Lung (tissue), 12 donors: ENCODE results near the gene EPS8. TPM values are rescaled to one million over a fixed set of nuclear protein-coding genes. Genes with fewer than 3 reads are reported as not detected.

Experiments used
- ATAC-seq: fragments of 200-7000 bp; cut with Tn5 transposase; one replicate; pipeline ENCODE4 v1.9.1; 2020; ENCODE audit warnings: moderate number of reproducible peaks; ENCODE audit not compliant: insufficient read depth, low FRiP score
- DNase-seq, 3 donors: peaks; one replicate each; pipeline ENCODE4 v3.0.0-alpha.2; 2013 to 2017
- H3K27ac ChIP-seq, 2 donors: one replicate each; pipeline ENCODE4 v1.5.1; 2013; ENCODE audit warnings: mild to moderate bottlenecking in 2 of 2, moderate library complexity in 2 of 2, control low read depth in 1 of 2, inconsistent platforms in 1 of 2, low read depth in 1 of 2, low read length in 1 of 2
- H3K27me3 ChIP-seq, 3 donors: one replicate each; pipeline ENCODE4 v1.5.1; 2013; ENCODE audit warnings: low read length in 2 of 3; ENCODE audit not compliant: control insufficient read depth in 3 of 3, insufficient read depth in 3 of 3
- H3K36me3 ChIP-seq, 4 donors: one replicate each; pipeline ENCODE4 v1.5.1; 2013; ENCODE audit warnings: low read length in 4 of 4, mild to moderate bottlenecking in 1 of 4, moderate library complexity in 1 of 4; ENCODE audit not compliant: control insufficient read depth in 4 of 4, insufficient read depth in 4 of 4
- H3K4me1 ChIP-seq, 5 donors: one replicate each; pipeline ENCODE4 v1.5.1; 2013; ENCODE audit warnings: low read length in 5 of 5, mild to moderate bottlenecking in 2 of 5, moderate library complexity in 1 of 5; ENCODE audit not compliant: control insufficient read depth in 5 of 5, insufficient read depth in 5 of 5
- H3K4me3 ChIP-seq: one replicate; pipeline ENCODE4 v1.5.1; 2013; ENCODE audit warnings: mild to moderate bottlenecking, control low read depth, moderate library complexity
- H3K9ac ChIP-seq, 2 donors: one replicate each; pipeline ENCODE4 v1.5.1; 2013; ENCODE audit warnings: low read length in 2 of 2, control low read depth in 1 of 2; ENCODE audit not compliant: insufficient read depth in 1 of 2
- H3K9me3 ChIP-seq, 4 donors: one replicate each; pipeline ENCODE4 v1.5.1; 2013; ENCODE audit warnings: low read length in 3 of 4, mild to moderate bottlenecking in 1 of 4, moderate library complexity in 1 of 4; ENCODE audit not compliant: control insufficient read depth in 4 of 4, insufficient read depth in 3 of 4
- WGBS, 2 donors: extraction: QIAGEN DNeasy Blood & Tissue Kit; methylation state at CpG; one replicate each; pipeline ENCODE4 v1.1.7; 2013; 5-methylcytosine and 5-hydroxymethylcytosine counted together
- polyA plus RNA-seq, 2 donors: library from polyadenylated mRNA; stranded (reverse); fragments of 200-250 nt; gene quantifications; one replicate each; pipeline ENCODE4 v1.2.1, GENCODE V29; 2013
- total RNA-seq, 2 donors: library from RNA; depleted of rRNA in 1 of 2; stranded (reverse); fragments of >200 nt in 1 of 2; gene quantifications; one replicate each; pipeline ENCODE4 v1.2.1, GENCODE V29; 2014 to 2021
- TF ChIP-seq, protein P1 (sequence below): IDR thresholded peaks from 2 replicates; pipeline ENCODE4 v1.5.1; 2012; ENCODE audit warnings: mild to moderate bottlenecking; ENCODE audit errors: control extremely low read depth, extremely low read depth
- donor health status: control.
- donor health status: control.
- donor health status: Bipolar disorder and iron deficiency.
- donor health status: healthy.
- donor health status: DM: yes; HTN: yes; CAD: no.

The EPS8 gene
- total and polyA plus RNA-seq, 4 donors = 30.1 to 153 (median 48.9) TPM

DNA sequence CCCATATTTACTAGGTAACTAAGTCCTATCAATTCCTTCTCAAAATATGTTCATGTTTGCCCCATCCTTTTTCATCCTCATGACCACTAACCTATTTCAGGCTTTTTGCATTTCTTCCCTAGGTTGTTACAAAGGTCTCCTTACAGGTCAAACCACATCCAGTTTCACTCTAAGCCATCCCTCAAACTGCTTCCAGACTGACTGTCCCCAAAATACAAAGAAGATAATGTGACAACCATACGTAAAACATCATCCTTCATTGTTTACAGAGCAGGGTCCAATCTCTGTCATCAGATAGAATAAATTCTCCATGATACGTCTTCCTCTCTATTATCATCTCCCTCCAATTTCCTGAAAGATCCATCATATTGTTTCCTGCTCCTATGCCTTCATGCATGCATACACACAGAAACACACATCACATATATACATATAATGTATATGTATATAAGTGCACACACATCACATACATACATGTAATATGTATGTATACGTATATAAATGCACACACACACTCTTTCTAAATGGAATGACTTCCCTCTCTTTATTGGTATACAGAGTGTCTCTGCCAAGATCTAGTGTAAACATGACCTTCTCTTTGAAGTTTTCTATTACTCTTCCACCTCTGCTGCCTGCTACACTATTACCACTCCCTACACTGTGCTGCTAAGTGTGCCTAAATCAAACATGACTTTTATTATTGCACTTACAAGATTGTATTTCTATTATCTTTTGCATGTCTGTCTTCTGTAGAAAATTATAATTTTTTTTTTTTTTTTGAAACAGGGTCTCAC, 30.7 kb upstream of the EPS8 start:
- Histone ChIP-seq H3K27me3 (peaks cover 0 to 3% (median 2%) of the 10 kb centered on the region in 3 donors), H3K9ac (no peak overlapping the region), H3K4me3 (no peak overlapping the region), H3K36me3 (no peaks in the 10 kb centered on the region), H3K4me1 (no peaks in the 10 kb centered on the region), H3K9me3 (peaks cover 0 to 5% (median 0%) of the 10 kb centered on the region in 4 donors), H3K27ac (no peak overlapping the region)
- no peak for ATAC-seq
- no peak for DNase-seq
- 58 to 79% methylated on average over 3 of the region's 3 CpGs for WGBS, 2 donors
- TF ChIP-seq, protein P1, sequence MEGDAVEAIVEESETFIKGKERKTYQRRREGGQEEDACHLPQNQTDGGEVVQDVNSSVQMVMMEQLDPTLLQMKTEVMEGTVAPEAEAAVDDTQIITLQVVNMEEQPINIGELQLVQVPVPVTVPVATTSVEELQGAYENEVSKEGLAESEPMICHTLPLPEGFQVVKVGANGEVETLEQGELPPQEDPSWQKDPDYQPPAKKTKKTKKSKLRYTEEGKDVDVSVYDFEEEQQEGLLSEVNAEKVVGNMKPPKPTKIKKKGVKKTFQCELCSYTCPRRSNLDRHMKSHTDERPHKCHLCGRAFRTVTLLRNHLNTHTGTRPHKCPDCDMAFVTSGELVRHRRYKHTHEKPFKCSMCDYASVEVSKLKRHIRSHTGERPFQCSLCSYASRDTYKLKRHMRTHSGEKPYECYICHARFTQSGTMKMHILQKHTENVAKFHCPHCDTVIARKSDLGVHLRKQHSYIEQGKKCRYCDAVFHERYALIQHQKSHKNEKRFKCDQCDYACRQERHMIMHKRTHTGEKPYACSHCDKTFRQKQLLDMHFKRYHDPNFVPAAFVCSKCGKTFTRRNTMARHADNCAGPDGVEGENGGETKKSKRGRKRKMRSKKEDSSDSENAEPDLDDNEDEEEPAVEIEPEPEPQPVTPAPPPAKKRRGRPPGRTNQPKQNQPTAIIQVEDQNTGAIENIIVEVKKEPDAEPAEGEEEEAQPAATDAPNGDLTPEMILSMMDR = no peak

DNA sequence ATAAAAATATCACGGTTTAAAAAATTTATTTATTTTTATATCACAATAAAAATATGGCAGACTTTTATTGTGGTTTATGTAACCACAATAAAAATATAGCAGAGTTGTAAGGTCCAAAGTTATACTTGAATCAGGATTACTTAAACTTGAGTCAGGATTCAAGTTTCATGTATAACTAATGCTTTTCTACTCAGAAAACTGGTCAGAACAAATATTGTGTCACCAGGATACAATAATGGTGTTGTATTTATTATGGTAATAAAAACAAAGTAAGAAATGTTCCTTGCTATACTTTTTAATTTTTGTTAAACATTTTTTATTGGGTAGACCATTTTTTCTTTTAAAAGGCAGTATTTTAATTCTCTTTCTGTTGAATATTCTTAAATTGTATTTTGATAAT, 29.2 kb upstream of the EPS8 start:
- Histone ChIP-seq H3K36me3 (no peaks in the 10 kb centered on the region), H3K9me3 (peaks cover 0 to 5% (median 0%) of the 10 kb centered on the region in 4 donors), H3K27ac (no peak overlapping the region), H3K27me3 (peaks cover 0 to 5% (median 3%) of the 10 kb centered on the region in 3 donors), H3K9ac (no peak overlapping the region), H3K4me1 (no peaks in the 10 kb centered on the region), H3K4me3 (no peak overlapping the region)
- no peak for DNase-seq
- 86 to 95% methylated on average over 1 of the region's 1 CpG for WGBS, 2 donors
- TF ChIP-seq, protein P1 = no peak
- ATAC-seq = no peak

DNA sequence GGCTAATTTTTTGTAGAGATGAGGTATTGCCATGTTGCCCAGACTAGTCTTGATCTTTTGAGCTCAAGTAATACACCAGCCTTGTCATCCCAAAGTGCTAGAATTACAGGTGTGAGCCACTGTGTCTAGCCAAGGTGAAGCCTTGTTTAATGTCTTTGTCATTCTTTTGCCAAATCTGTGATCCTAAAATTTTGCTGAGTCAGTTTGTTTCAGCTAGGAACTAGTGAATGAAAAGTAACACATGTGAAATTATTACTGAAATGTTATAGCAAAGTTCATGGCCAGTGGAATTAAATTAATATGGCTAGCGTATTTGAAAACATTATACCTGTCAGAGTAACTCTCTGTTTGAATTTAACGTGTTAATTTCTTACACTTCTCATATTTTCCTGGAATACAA, 26.5 kb upstream of the EPS8 start:
- TF ChIP-seq, protein P1 = no peak
- H3K27me3 ChIP-seq = peaks cover 0 to 5% (median 0%) of the 10 kb centered on the region in 3 donors
- DNase-seq (no peak), ATAC-seq (no peak)
- H3K9ac ChIP-seq = no peak overlapping the region
- H3K27ac ChIP-seq = no peak overlapping the region
- 81 to 87% methylated on average over 2 of the region's 2 CpGs for WGBS, 2 donors
- peaks cover 0 to 8% (median 0%) of the 10 kb centered on the region in 5 donors for H3K4me1 ChIP-seq
- no peaks in the 10 kb centered on the region for H3K36me3 ChIP-seq
- H3K4me3 ChIP-seq = no peak overlapping the region
- peaks cover 0 to 5% (median 0%) of the 10 kb centered on the region in 4 donors for H3K9me3 ChIP-seq
